ENCODE measurements around the gene KIF16B.

DNA sequence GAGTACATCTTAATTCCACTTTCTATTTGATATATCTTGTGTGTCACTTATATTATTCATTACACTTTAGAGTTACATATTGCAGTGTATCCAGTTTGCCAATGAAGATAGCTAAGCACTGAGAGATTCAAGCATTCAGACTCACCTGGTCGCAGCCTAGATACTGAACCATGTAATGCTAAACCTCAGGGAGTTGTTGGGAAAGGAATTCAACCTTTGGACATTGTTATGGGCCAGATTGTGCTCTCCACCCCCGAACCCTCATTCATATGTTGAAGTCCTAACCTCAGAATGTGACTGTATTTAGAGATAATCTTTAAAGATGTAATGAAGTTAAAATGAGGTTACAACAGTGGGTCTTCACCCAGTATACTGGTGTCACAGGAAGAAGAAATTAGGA, 13.8 kb upstream of the KIF16B start:
- TF ChIP-seq, protein P1, sequence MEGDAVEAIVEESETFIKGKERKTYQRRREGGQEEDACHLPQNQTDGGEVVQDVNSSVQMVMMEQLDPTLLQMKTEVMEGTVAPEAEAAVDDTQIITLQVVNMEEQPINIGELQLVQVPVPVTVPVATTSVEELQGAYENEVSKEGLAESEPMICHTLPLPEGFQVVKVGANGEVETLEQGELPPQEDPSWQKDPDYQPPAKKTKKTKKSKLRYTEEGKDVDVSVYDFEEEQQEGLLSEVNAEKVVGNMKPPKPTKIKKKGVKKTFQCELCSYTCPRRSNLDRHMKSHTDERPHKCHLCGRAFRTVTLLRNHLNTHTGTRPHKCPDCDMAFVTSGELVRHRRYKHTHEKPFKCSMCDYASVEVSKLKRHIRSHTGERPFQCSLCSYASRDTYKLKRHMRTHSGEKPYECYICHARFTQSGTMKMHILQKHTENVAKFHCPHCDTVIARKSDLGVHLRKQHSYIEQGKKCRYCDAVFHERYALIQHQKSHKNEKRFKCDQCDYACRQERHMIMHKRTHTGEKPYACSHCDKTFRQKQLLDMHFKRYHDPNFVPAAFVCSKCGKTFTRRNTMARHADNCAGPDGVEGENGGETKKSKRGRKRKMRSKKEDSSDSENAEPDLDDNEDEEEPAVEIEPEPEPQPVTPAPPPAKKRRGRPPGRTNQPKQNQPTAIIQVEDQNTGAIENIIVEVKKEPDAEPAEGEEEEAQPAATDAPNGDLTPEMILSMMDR (IDR thresholded peaks at IDR 0.05): no peak
- TF ChIP-seq POLR2A (IDR thresholded peaks at IDR 0.05): no peak
